Metanephros (tissue), 1 donor: ENCODE measurements around the gene CBLN2. TPM values are rescaled to one million over a fixed set of nuclear protein-coding genes. Genes with fewer than 3 reads are reported as not detected.

Experiments
- total RNA-seq: library from RNA; depleted of rRNA; stranded (reverse); fragments of >200 nt; gene quantifications from one replicate; pipeline ENCODE4 v1.2.3, GENCODE V29; 2014

CBLN2 gene
- 2.3 TPM for total RNA-seq

GRCh38 chr18:72544092-72544886, at the start of gene CBLN2:
Gene CBLN2 (minus strand): TSS chr18:72544342. CDS start chr18:72542160, 2,182 bp downstream.

